ENCODE results near the gene EFHD2.
"Not testable (repeated sequence)": the region's sequence is repeated elsewhere in the genome, so short reads cannot be mapped to it uniquely, and the experiment has no call there.

Gene EFHD2

GRCh38 chr1:15433471-15433870 is 23.8 kb downstream of the EFHD2 start:
- H3K4me1 ChIP-seq (ENCODE audit: control insufficient read depth, insufficient read depth, low read length) = no peaks in the 10 kb centered on the region
- H3K27ac ChIP-seq (ENCODE audit: low read depth, low read length) = no peak overlapping the region
- no peak overlapping the region for H3K4me3 ChIP-seq (ENCODE audit: low read depth, low read length)
- no peaks in the 10 kb centered on the region for H3K36me3 ChIP-seq (ENCODE audit: control insufficient read depth, insufficient read depth, low read length)
- H3K9ac ChIP-seq (ENCODE audit: low read depth, low read length) = no peak overlapping the region
- no peaks in the 10 kb centered on the region for H3K9me3 ChIP-seq (ENCODE audit: control insufficient read depth, insufficient read depth, low read length)
- no peaks in the 10 kb centered on the region for H3K27me3 ChIP-seq (ENCODE audit: control insufficient read depth, insufficient read depth, low read length)

DNA sequence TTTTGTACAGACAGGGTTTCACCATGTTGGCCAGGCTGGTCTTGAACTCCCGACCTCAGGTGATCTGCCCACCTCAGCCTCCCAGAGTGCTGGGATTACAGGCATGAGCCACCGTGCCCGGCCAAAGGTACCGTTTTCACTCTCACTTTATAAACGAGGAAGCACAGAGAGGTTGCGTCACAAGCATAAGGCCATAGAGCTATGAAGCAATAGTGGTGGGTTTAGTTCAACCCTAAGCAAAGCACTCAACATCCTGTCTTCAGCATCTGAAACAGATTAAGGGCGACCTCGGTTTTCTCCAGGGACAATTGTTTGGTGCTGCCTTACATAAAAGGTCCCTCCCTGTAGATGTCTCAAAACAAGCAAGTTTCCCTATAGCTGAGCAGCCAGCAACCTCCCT is 25.1 kb downstream of the EFHD2 start:
- H3K9me3 ChIP-seq (ENCODE audit: control insufficient read depth, insufficient read depth, low read length); H3K4me1 ChIP-seq (ENCODE audit: control insufficient read depth, insufficient read depth, low read length); H3K36me3 ChIP-seq (ENCODE audit: control insufficient read depth, insufficient read depth, low read length); H3K27me3 ChIP-seq (ENCODE audit: control insufficient read depth, insufficient read depth, low read length); H3K9ac ChIP-seq (ENCODE audit: low read depth, low read length); H3K27ac ChIP-seq (ENCODE audit: low read depth, low read length); H3K4me3 ChIP-seq (ENCODE audit: low read depth, low read length): not testable (repeated sequence)

GRCh38 chr1:15435239-15436077 is 25.8 kb downstream of the EFHD2 start:
- H3K9ac ChIP-seq (ENCODE audit: low read depth, low read length) = no peak overlapping the region
- no peak overlapping the region for H3K27ac ChIP-seq (ENCODE audit: low read depth, low read length)
- H3K4me1 ChIP-seq (ENCODE audit: control insufficient read depth, insufficient read depth, low read length) = no peaks in the 10 kb centered on the region
- no peaks in the 10 kb centered on the region for H3K36me3 ChIP-seq (ENCODE audit: control insufficient read depth, insufficient read depth, low read length)
- H3K4me3 ChIP-seq (ENCODE audit: low read depth, low read length) = no peak overlapping the region
- no peaks in the 10 kb centered on the region for H3K9me3 ChIP-seq (ENCODE audit: control insufficient read depth, insufficient read depth, low read length)
- no peaks in the 10 kb centered on the region for H3K27me3 ChIP-seq (ENCODE audit: control insufficient read depth, insufficient read depth, low read length)

- Histone ChIP-seq H3K27me3 (ENCODE audit: control insufficient read depth, insufficient read depth, low read length) (no peaks in the 10 kb centered on the region), H3K27ac (ENCODE audit: low read depth, low read length) (no peak overlapping the region), H3K4me1 (ENCODE audit: control insufficient read depth, insufficient read depth, low read length) (no peaks in the 10 kb centered on the region), H3K4me3 (ENCODE audit: low read depth, low read length) (no peak overlapping the region), H3K9ac (ENCODE audit: low read depth, low read length) (no peak overlapping the region), H3K36me3 (ENCODE audit: control insufficient read depth, insufficient read depth, low read length) (no peaks in the 10 kb centered on the region), H3K9me3 (ENCODE audit: control insufficient read depth, insufficient read depth, low read length) (no peaks in the 10 kb centered on the region)
These were observed 27.3 kb downstream of the EFHD2 start for GRCh38 chr1:15436881-15437442.

GRCh38 chr1:15439325-15439724 is 29.6 kb downstream of the EFHD2 start:
- no peak overlapping the region for H3K27ac ChIP-seq (ENCODE audit: low read depth, low read length)
- H3K4me1 ChIP-seq (ENCODE audit: control insufficient read depth, insufficient read depth, low read length) = no peaks in the 10 kb centered on the region
- no peaks in the 10 kb centered on the region for H3K36me3 ChIP-seq (ENCODE audit: control insufficient read depth, insufficient read depth, low read length)
- H3K27me3 ChIP-seq (ENCODE audit: control insufficient read depth, insufficient read depth, low read length) = no peaks in the 10 kb centered on the region
- no peak overlapping the region for H3K4me3 ChIP-seq (ENCODE audit: low read depth, low read length)
- no peak overlapping the region for H3K9ac ChIP-seq (ENCODE audit: low read depth, low read length)
- H3K9me3 ChIP-seq (ENCODE audit: control insufficient read depth, insufficient read depth, low read length) = no peaks in the 10 kb centered on the region

DNA sequence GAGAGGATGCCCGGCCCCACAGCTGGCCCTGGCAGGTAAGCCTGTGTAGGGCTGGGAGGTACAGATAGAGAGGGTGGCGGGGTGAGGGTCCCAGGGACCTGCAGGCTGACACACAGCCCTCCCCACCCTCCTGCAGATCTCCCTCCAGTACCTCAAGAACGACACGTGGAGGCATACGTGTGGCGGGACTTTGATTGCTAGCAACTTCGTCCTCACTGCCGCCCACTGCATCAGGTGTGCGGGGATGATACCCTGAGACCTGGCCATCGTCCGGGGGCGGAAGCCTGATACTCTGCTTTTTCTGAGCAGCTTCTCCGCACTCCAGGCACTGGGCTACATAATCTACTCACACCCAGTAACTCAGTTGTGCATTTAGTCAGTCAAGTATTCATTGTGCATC is 30.7 kb downstream of the EFHD2 start:
- Histone ChIP-seq H3K27ac (ENCODE audit: low read depth, low read length) (no peak overlapping the region), H3K9me3 (ENCODE audit: control insufficient read depth, insufficient read depth, low read length) (no peaks in the 10 kb centered on the region), H3K4me3 (ENCODE audit: low read depth, low read length) (no peak overlapping the region), H3K4me1 (ENCODE audit: control insufficient read depth, insufficient read depth, low read length) (no peaks in the 10 kb centered on the region), H3K9ac (ENCODE audit: low read depth, low read length) (no peak overlapping the region), H3K27me3 (ENCODE audit: control insufficient read depth, insufficient read depth, low read length) (no peaks in the 10 kb centered on the region), H3K36me3 (ENCODE audit: control insufficient read depth, insufficient read depth, low read length) (no peaks in the 10 kb centered on the region)

DNA sequence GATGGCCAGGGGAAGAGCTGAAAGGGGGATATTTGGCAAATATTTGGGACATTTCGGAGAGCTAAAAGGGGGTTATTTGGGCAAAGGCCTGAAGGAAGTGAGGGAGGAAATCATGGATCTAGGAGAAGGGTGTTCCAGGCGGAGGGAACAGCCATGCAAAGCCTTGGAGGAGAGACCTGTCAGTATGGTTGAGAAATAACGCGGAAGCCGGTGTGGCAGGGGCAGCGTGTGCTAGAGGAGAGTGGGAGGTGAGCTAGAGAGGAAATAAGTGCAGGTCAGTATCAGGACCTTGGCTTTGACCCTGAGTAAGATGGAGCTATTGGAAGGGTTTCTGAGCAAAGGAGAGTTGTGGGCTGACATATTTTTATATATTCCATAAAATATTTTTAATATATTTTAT is 31.6 kb downstream of the EFHD2 start:
- Histone ChIP-seq H3K4me1 (ENCODE audit: control insufficient read depth, insufficient read depth, low read length) (no peaks in the 10 kb centered on the region), H3K27me3 (ENCODE audit: control insufficient read depth, insufficient read depth, low read length) (no peaks in the 10 kb centered on the region), H3K27ac (ENCODE audit: low read depth, low read length) (no peak overlapping the region), H3K9me3 (ENCODE audit: control insufficient read depth, insufficient read depth, low read length) (no peaks in the 10 kb centered on the region), H3K36me3 (ENCODE audit: control insufficient read depth, insufficient read depth, low read length) (no peaks in the 10 kb centered on the region), H3K4me3 (ENCODE audit: low read depth, low read length) (no peak overlapping the region), H3K9ac (ENCODE audit: low read depth, low read length) (no peak overlapping the region)

GRCh38 chr1:15442119-15442518 is 32.4 kb downstream of the EFHD2 start:
- H3K4me1 ChIP-seq (ENCODE audit: control insufficient read depth, insufficient read depth, low read length) = no peaks in the 10 kb centered on the region
- H3K9me3 ChIP-seq (ENCODE audit: control insufficient read depth, insufficient read depth, low read length) = no peaks in the 10 kb centered on the region
- H3K36me3 ChIP-seq (ENCODE audit: control insufficient read depth, insufficient read depth, low read length) = no peaks in the 10 kb centered on the region
- no peak overlapping the region for H3K4me3 ChIP-seq (ENCODE audit: low read depth, low read length)
- no peak overlapping the region for H3K27ac ChIP-seq (ENCODE audit: low read depth, low read length)
- H3K27me3 ChIP-seq (ENCODE audit: control insufficient read depth, insufficient read depth, low read length) = no peaks in the 10 kb centered on the region
- no peak overlapping the region for H3K9ac ChIP-seq (ENCODE audit: low read depth, low read length)

DNA sequence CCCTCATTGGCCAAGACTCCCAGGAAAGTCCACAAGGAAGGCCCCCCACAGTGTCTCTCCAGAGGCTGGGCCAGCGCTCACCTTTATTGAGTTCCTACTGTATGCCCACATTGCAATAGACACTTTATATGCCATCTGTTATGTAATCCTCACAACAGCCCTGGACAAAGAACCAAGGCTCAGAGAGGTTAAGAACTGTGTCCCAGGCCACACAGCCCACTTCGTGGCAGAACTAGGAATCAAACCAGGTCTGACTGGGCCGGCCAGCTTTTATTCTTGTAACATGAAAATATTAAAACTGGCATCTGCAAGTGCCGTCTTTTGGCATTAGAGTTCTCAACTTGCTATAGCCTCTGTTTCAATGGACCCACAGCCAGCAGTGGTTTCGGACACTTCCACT is 33.1 kb downstream of the EFHD2 start:
- no peaks in the 10 kb centered on the region for H3K9me3 ChIP-seq (ENCODE audit: control insufficient read depth, insufficient read depth, low read length)
- no peaks in the 10 kb centered on the region for H3K36me3 ChIP-seq (ENCODE audit: control insufficient read depth, insufficient read depth, low read length)
- no peak overlapping the region for H3K27ac ChIP-seq (ENCODE audit: low read depth, low read length)
- no peak overlapping the region for H3K9ac ChIP-seq (ENCODE audit: low read depth, low read length)
- H3K27me3 ChIP-seq (ENCODE audit: control insufficient read depth, insufficient read depth, low read length) = no peaks in the 10 kb centered on the region
- H3K4me3 ChIP-seq (ENCODE audit: low read depth, low read length) = no peak overlapping the region
- H3K4me1 ChIP-seq (ENCODE audit: control insufficient read depth, insufficient read depth, low read length) = no peaks in the 10 kb centered on the region

- no peaks in the 10 kb centered on the region for H3K4me1 ChIP-seq (ENCODE audit: control insufficient read depth, insufficient read depth, low read length)
These were observed 33.6 kb downstream of the EFHD2 start for GRCh38 chr1:15443281-15443680.

GRCh38 chr1:15444468-15445389 is 35.0 kb downstream of the EFHD2 start:
- no peak overlapping the region for H3K9ac ChIP-seq (ENCODE audit: low read depth, low read length)
- no peak overlapping the region for H3K27ac ChIP-seq (ENCODE audit: low read depth, low read length)
- no peak overlapping the region for H3K4me3 ChIP-seq (ENCODE audit: low read depth, low read length)
- H3K36me3 ChIP-seq (ENCODE audit: control insufficient read depth, insufficient read depth, low read length) = no peaks in the 10 kb centered on the region
- no peaks in the 10 kb centered on the region for H3K27me3 ChIP-seq (ENCODE audit: control insufficient read depth, insufficient read depth, low read length)
- no peaks in the 10 kb centered on the region for H3K4me1 ChIP-seq (ENCODE audit: control insufficient read depth, insufficient read depth, low read length)
- H3K9me3 ChIP-seq (ENCODE audit: control insufficient read depth, insufficient read depth, low read length) = no peaks in the 10 kb centered on the region

More at GRCh38 chr1:15443281-15443680, 33.6 kb downstream of the EFHD2 start:
- Histone ChIP-seq H3K9ac (ENCODE audit: low read depth, low read length) (no peak overlapping the region), H3K27ac (ENCODE audit: low read depth, low read length) (no peak overlapping the region), H3K4me3 (ENCODE audit: low read depth, low read length) (no peak overlapping the region), H3K36me3 (ENCODE audit: control insufficient read depth, insufficient read depth, low read length) (no peaks in the 10 kb centered on the region), H3K27me3 (ENCODE audit: control insufficient read depth, insufficient read depth, low read length) (no peaks in the 10 kb centered on the region), H3K9me3 (ENCODE audit: control insufficient read depth, insufficient read depth, low read length) (no peaks in the 10 kb centered on the region)

All from HUES48 (cell line).